B cell (primary cell): Measurements from ENCODE around the gene BAHCC1. TPM values are rescaled to one million over a fixed set of nuclear protein-coding genes. Genes with fewer than 3 reads are reported as not detected.

Source experiments
- ATAC-seq: fragments of 200-7000 bp; cut with Tn5 transposase; one replicate; pipeline ENCODE4 v1.10.0; 2021; ENCODE audit warnings: low read depth, mild to moderate bottlenecking, moderate number of reproducible peaks, moderate library complexity
- CTCF ChIA-PET: fragments of 350-600 bp; sonication (Branson Sonifier 250); formaldehyde crosslinking; loops from one replicate; lab custom pipeline; 2021; ENCODE audit warnings: antibody characterized with exemption, inconsistent platforms; lab: Charles Lee
- POLR2A ChIA-PET: fragments of 350-600 bp; sonication (Branson Sonifier 250); formaldehyde crosslinking; loops from one replicate; lab custom pipeline; 2021; ENCODE audit warnings: antibody characterized with exemption; lab: Charles Lee
- DNase-seq: peaks from one replicate; pipeline ENCODE4 v3.0.0; 2013
- H2AFZ ChIP-seq: 2 replicates; pipeline ENCODE4 v1.6.1; 2012; ENCODE audit warnings: mild to moderate bottlenecking, low read depth, low read length; ENCODE audit not compliant: insufficient read depth, poor library complexity, severe bottlenecking
- H3K27ac ChIP-seq, 2 donors: 1 replicate in 1 of 2; 2 replicates in 1 of 2; pipeline ENCODE4 v1.5.1; 2012 to 2013; ENCODE audit warnings: low read length in 2 of 2, mild to moderate bottlenecking in 2 of 2, moderate library complexity in 1 of 2
- H3K27me3 ChIP-seq, 4 experiments: fragments of 200-600 bp in 1 of 4; sonication (generic) in 1 of 4; replicated peaks in 1 of 4; 1 replicate in 2 of 4; 2 replicates in 2 of 4; pipeline versions ENCODE4 v1.6.1 to v1.7.0; 2013 to 2016; ENCODE audit warnings: low read length in 3 of 4, mild to moderate bottlenecking in 2 of 4, mixed read lengths in 1 of 4, moderate library complexity in 1 of 4; ENCODE audit not compliant: insufficient read depth in 4 of 4, control insufficient read depth in 3 of 4; ENCODE audit errors: control extremely low read depth in 1 of 4
- H3K36me3 ChIP-seq, 2 experiments: replicated peaks in 1 of 2; 1 replicate in 1 of 2; 2 replicates in 1 of 2; pipeline versions ENCODE4 v1.6.1 to v1.7.1; 2013; ENCODE audit warnings: low read length in 1 of 2; ENCODE audit not compliant: insufficient read depth in 2 of 2, control insufficient read depth in 1 of 2; ENCODE audit errors: control extremely low read depth in 1 of 2, extremely low read depth in 1 of 2
- H3K4me1 ChIP-seq, 2 donors: fragments of 200-600 bp in 1 of 2; sonication (generic) in 1 of 2; 1 replicate in 1 of 2; 2 replicates in 1 of 2; pipeline versions ENCODE4 v1.5.1 to v1.6.1; 2013 to 2017; ENCODE audit warnings: low read length in 2 of 2; ENCODE audit not compliant: control insufficient read depth in 2 of 2, insufficient read depth in 2 of 2
- H3K4me2 ChIP-seq: replicated peaks from 2 replicates; pipeline ENCODE3; 2012; ENCODE audit warnings: mild to moderate bottlenecking, low read depth, low read length; ENCODE audit not compliant: poor library complexity, severe bottlenecking
- H3K4me3 ChIP-seq, 5 experiments: fragments of 200-600 bp in 1 of 5; sonication (generic) in 1 of 5; 1 replicate in 3 of 5; 2 replicates in 2 of 5; pipeline versions ENCODE4 v1.5.1 to v1.7.0; 2011 to 2016; ENCODE audit warnings: low read length in 4 of 5, mild to moderate bottlenecking in 4 of 5, low read depth in 2 of 5, control low read depth in 1 of 5, moderate library complexity in 1 of 5; ENCODE audit not compliant: insufficient read depth in 1 of 5; ENCODE audit errors: control extremely low read depth in 1 of 5, extremely low read depth in 1 of 5
- H3K79me2 ChIP-seq: fragments of 200-600 bp; sonication (generic); one replicate; pipeline ENCODE4 v1.6.0; 2016; ENCODE audit warnings: low read length; ENCODE audit not compliant: control insufficient read depth, insufficient read depth
- H3K9ac ChIP-seq: fragments of 200-600 bp; sonication (generic); 2 replicates; pipeline ENCODE4 v1.6.1; 2017; ENCODE audit warnings: mild to moderate bottlenecking, low read length, moderate library complexity
- H3K9me3 ChIP-seq, 3 donors: one replicate each; pipeline versions ENCODE4 v1.6.1 to v1.7.1; 2013; ENCODE audit warnings: low read length in 2 of 3; ENCODE audit not compliant: control insufficient read depth in 2 of 3, insufficient read depth in 1 of 3; ENCODE audit errors: control extremely low read depth in 1 of 3
- H4K20me1 ChIP-seq: 2 replicates; pipeline ENCODE4 v1.6.0; 2012; ENCODE audit warnings: mild to moderate bottlenecking, low read length; ENCODE audit not compliant: insufficient read depth, control insufficient read depth, poor library complexity, severe bottlenecking
- H3K27ac Mint-ChIP-seq: one replicate; pipeline ENCODE4 v1.8.0; 2021; ENCODE audit warnings: mixed read lengths
- H3K27me3 Mint-ChIP-seq: one replicate; pipeline ENCODE4 v1.8.0; 2021; ENCODE audit warnings: mixed read lengths
- H3K4me1 Mint-ChIP-seq: one replicate; pipeline ENCODE4 v1.8.0; 2021; ENCODE audit warnings: mixed read lengths
- H3K4me3 Mint-ChIP-seq: one replicate; pipeline ENCODE4 v1.8.0; 2021; ENCODE audit warnings: mixed read lengths
- H3K9me3 Mint-ChIP-seq: one replicate; pipeline ENCODE4 v1.8.0; 2022; ENCODE audit warnings: mixed read lengths; ENCODE audit not compliant: insufficient read depth
- EZH2 ChIP-seq: IDR thresholded peaks from 2 replicates; pipeline ENCODE4 v1.6.1; 2012; ENCODE audit warnings: borderline replicate concordance, low read depth, mild to moderate bottlenecking, moderate library complexity, low read length; ENCODE audit not compliant: insufficient read depth, poor library complexity, severe bottlenecking
- WGBS: methylation state at CpG from one replicate; pipeline ENCODE4 v1.1.5; 2013; ENCODE audit warnings: missing lambda C conversion rate; ENCODE audit not compliant: insufficient coverage; 5-methylcytosine and 5-hydroxymethylcytosine counted together
- intact Hi-C: fragments of 100-400 bp; cut with micrococcal nuclease; formaldehyde crosslinking; loops from one replicate; pipeline ENCODE4 v1.10.0; 2022
- polyA plus RNA-seq: library from polyadenylated mRNA; depleted of rRNA; stranded (reverse); fragments of >200 nt; gene quantifications from 2 replicates; pipeline ENCODE4 v1.2.3, GENCODE V29; 2012
- total RNA-seq, 2 donors: library from RNA; stranded (reverse); fragments of 120-200 nt in 1 of 2; gene quantifications; 1 replicate in 1 of 2; 2 replicates in 1 of 2; pipeline versions ENCODE4 v1.2.3 to v1.2.4, GENCODE V29; 2013 to 2022
- TF ChIP-seq, protein P1 (sequence below): fragments of 200-600 bp; IDR thresholded peaks from one replicate; pipeline ENCODE4 v1.8.0; 2022; ENCODE audit warnings: antibody characterized with exemption, mild to moderate bottlenecking

Gene BAHCC1
- total and polyA plus RNA-seq, 2 donors (not counting 1 experiment from before 2014, with no cell fraction given): 0.12 to 0.48 TPM

DNA sequence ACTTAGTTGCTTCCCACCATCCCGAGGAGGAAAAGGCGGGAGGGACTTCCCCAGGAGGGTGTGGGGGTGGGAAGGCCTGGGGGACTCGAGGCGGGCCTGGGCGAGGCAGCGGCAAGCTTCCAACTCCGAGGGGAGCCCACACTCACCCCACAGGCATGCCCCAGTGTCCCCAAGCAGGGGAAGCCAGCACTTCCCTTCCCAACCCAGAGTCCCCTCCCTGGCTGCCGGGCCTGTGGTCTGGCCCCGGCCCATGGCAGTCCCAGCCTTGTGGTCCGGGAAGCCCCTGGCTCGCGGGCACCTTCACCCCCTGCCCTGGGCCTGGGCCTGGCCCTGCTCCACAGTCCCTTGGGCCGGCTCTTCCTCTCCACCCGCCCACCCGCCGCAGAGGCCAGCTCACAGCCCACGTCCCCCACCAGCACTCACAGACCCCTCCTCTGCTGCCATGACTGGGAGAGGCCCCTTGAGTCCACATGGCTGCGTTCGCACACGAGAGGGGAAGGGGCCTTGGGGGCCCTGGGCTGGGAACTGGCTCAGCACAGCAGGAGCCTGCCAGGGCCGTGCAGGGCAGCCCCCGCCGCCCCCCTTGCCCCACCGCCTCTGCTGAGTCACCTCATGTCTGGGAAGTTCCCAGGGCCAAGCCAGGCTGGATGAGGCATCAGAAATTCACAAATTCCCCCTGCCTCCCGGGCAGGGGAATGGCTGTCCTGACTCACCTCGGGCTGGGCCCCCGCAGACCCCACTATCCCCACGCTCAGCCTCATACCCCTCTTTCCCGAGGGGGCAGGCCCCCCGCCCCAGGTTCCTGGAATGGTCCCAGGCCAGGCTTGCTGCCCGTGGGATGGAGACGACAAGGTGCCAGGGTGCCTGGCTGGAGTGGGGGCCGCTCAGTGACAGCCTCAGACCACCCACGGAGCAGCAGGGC, 27.8 kb downstream of the BAHCC1 start:
- Histone ChIP-seq H3K4me2 (no peak overlapping the region), H3K4me3 (no peak overlapping the region), H3K9ac (no peak overlapping the region), H4K20me1 (no peaks in the 10 kb centered on the region), H3K79me2 (peaks cover 25% of the 10 kb centered on the region), H3K27ac (no peak overlapping the region), H2AFZ (no peak overlapping the region), H3K27me3 (peaks cover 0 to 31% (median 6%) of the 10 kb centered on the region in 4 experiments), H3K4me1 (peaks cover 15% of the 10 kb centered on the region in 2 donors), H3K36me3 (no peaks in the 10 kb centered on the region), H3K9me3 (peaks cover 0 to 7% (median 0%) of the 10 kb centered on the region in 3 donors)
- Mint-ChIP-seq H3K4me3 (no peak overlapping the region), H3K27ac (no peak overlapping the region), H3K9me3 (no peaks in the 10 kb centered on the region), H3K27me3 (peaks cover 4% of the 10 kb centered on the region), H3K4me1 (peaks cover 6% of the 10 kb centered on the region)
- TF ChIP-seq, protein P1, sequence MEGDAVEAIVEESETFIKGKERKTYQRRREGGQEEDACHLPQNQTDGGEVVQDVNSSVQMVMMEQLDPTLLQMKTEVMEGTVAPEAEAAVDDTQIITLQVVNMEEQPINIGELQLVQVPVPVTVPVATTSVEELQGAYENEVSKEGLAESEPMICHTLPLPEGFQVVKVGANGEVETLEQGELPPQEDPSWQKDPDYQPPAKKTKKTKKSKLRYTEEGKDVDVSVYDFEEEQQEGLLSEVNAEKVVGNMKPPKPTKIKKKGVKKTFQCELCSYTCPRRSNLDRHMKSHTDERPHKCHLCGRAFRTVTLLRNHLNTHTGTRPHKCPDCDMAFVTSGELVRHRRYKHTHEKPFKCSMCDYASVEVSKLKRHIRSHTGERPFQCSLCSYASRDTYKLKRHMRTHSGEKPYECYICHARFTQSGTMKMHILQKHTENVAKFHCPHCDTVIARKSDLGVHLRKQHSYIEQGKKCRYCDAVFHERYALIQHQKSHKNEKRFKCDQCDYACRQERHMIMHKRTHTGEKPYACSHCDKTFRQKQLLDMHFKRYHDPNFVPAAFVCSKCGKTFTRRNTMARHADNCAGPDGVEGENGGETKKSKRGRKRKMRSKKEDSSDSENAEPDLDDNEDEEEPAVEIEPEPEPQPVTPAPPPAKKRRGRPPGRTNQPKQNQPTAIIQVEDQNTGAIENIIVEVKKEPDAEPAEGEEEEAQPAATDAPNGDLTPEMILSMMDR: no peak
- no peak for TF ChIP-seq EZH2
- WGBS: 57% methylated on average over 23 of the region's 34 CpGs
- ChIA-PET CTCF (no interaction called here), POLR2A (no interaction called here)
- intact Hi-C loops: no loop called here
- DNase-seq: no peak
- ATAC-seq: no peak

DNA sequence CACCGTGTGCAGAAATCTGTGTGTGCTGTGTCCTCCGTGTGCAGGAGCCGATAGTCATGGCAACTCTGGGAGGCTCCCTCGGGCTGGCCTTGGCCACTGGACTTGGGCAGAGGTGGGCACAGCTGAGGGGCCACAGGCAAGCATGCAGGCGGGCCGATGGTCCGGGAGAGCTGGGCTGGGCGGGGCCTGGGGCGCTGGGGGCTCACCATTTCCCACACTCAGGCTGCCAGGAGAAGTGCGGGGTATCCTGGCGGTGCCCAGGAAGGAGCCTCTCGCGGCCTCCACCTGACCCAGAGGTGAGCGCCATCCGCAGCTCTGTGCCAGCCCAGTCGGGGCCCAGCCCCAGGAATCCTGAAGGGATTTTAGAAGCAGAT, 28.4 kb downstream of the BAHCC1 start:
- ATAC-seq (no peak), DNase-seq (no peak)
- no peak overlapping the region for H3K27ac ChIP-seq
- H3K9me3 ChIP-seq: peaks cover 0 to 12% (median 0%) of the 10 kb centered on the region in 3 donors
- Mint-ChIP-seq H3K27ac (no peak overlapping the region), H3K9me3 (no peaks in the 10 kb centered on the region), H3K4me1 (peaks cover 7% of the 10 kb centered on the region), H3K4me3 (no peak overlapping the region), H3K27me3 (peaks cover 4% of the 10 kb centered on the region)
- peaks cover 0 to 38% (median 9%) of the 10 kb centered on the region in 4 experiments for H3K27me3 ChIP-seq
- WGBS: 94% methylated on average over 16 of the region's 16 CpGs
- no peak overlapping the region for H3K9ac ChIP-seq
- peaks cover 25% of the 10 kb centered on the region for H3K79me2 ChIP-seq
- H3K4me1 ChIP-seq: peaks cover 21 to 22% of the 10 kb centered on the region in 2 donors
- no peaks in the 10 kb centered on the region for H4K20me1 ChIP-seq
- H2AFZ ChIP-seq: no peak overlapping the region
- CTCF ChIA-PET: no interaction called here
- H3K36me3 ChIP-seq: no peaks in the 10 kb centered on the region
- intact Hi-C loops: no loop called here
- POLR2A ChIA-PET: no interaction called here
- TF ChIP-seq EZH2: no peak
- TF ChIP-seq, protein P1: no peak
- no peak overlapping the region for H3K4me3 ChIP-seq
- no peak overlapping the region for H3K4me2 ChIP-seq
